H9 (cell line): ENCODE measurements around the gene PTPRK. TPM values are rescaled to one million over a fixed set of nuclear protein-coding genes. Genes with fewer than 3 reads are reported as not detected.

Source experiments
- DNase-seq: peaks from one replicate; pipeline ENCODE4 v3.0.0-alpha.2; 2017
- H2AFZ ChIP-seq: one replicate; pipeline ENCODE4 v1.6.1; 2013; ENCODE audit warnings: mild to moderate bottlenecking, low read length, control low read depth, moderate library complexity
- H2AK5ac ChIP-seq: 2 replicates; pipeline ENCODE4 v1.6.1; 2013; ENCODE audit warnings: low read length, control low read depth, mixed read lengths; ENCODE audit not compliant: insufficient read length
- H2BK120ac ChIP-seq: one replicate; pipeline ENCODE4 v1.6.1; 2013; ENCODE audit warnings: low read depth, mild to moderate bottlenecking, low read length, control low read depth, inconsistent platforms; ENCODE audit not compliant: poor library complexity, severe bottlenecking
- H2BK12ac ChIP-seq: 2 replicates; pipeline ENCODE4 v1.6.1; 2013; ENCODE audit warnings: low read length, control low read depth, mixed read lengths, low read depth; ENCODE audit not compliant: insufficient read length
- H2BK15ac ChIP-seq: 2 replicates; pipeline ENCODE4 v1.6.1; 2013; ENCODE audit warnings: low read depth, low read length, control low read depth
- H2BK20ac ChIP-seq: one replicate; pipeline ENCODE4 v1.6.1; 2013; ENCODE audit warnings: low read depth, mild to moderate bottlenecking, low read length, control low read depth, inconsistent platforms; ENCODE audit not compliant: poor library complexity, severe bottlenecking
- H2BK5ac ChIP-seq: 2 replicates; pipeline ENCODE4 v1.6.1; 2013; ENCODE audit warnings: low read length, control low read depth, mixed read lengths; ENCODE audit not compliant: insufficient read length
- H3K14ac ChIP-seq: 2 replicates; pipeline ENCODE4 v1.6.1; 2013; ENCODE audit warnings: low read length, control low read depth; ENCODE audit not compliant: insufficient read depth
- H3K18ac ChIP-seq: 2 replicates; pipeline ENCODE4 v1.6.1; 2013; ENCODE audit warnings: low read depth, mild to moderate bottlenecking, mixed read lengths, low read length, control low read depth; ENCODE audit not compliant: insufficient read length
- H3K23ac ChIP-seq: 2 replicates; pipeline ENCODE4 v1.6.1; 2013; ENCODE audit warnings: low read length, control low read depth, mixed read lengths, low read depth; ENCODE audit not compliant: insufficient read length
- H3K23me2 ChIP-seq: 2 replicates; pipeline ENCODE4 v1.6.1; 2013; ENCODE audit warnings: low read depth, mild to moderate bottlenecking, mixed read lengths, low read length, control low read depth; ENCODE audit not compliant: insufficient read length, poor library complexity, severe bottlenecking
- H3K27ac ChIP-seq: 2 replicates; pipeline ENCODE4 v1.5.1; 2013; ENCODE audit warnings: low read length, control low read depth, mixed read lengths, low read depth; ENCODE audit not compliant: insufficient read length
- H3K27me3 ChIP-seq: 2 replicates; pipeline ENCODE4 v1.6.1; 2013; ENCODE audit warnings: low read length, control low read depth, inconsistent platforms; ENCODE audit not compliant: insufficient read depth
- H3K4ac ChIP-seq: 2 replicates; pipeline ENCODE4 v1.6.1; 2013; ENCODE audit warnings: low read depth, mild to moderate bottlenecking, control low read depth, inconsistent platforms, low read length, moderate library complexity
- H3K4me1 ChIP-seq: 2 replicates; pipeline ENCODE4 v1.6.1; 2013; ENCODE audit warnings: low read length, control low read depth, inconsistent platforms; ENCODE audit not compliant: insufficient read depth
- H3K4me2 ChIP-seq: 2 replicates; pipeline ENCODE4 v1.6.1; 2013; ENCODE audit warnings: low read length, control low read depth, mixed read lengths; ENCODE audit not compliant: insufficient read length, insufficient read depth
- H3K56ac ChIP-seq: 2 replicates; pipeline ENCODE4 v1.6.1; 2013; ENCODE audit warnings: low read depth, mild to moderate bottlenecking, mixed read lengths, low read length, control low read depth; ENCODE audit not compliant: insufficient read length
- H3K79me1 ChIP-seq: 2 replicates; pipeline ENCODE4 v1.6.1; 2013; ENCODE audit warnings: low read depth, mild to moderate bottlenecking, moderate library complexity, low read length, control low read depth, inconsistent platforms; ENCODE audit not compliant: insufficient read depth, poor library complexity, severe bottlenecking
- H3K79me2 ChIP-seq: 2 replicates; pipeline ENCODE4 v1.6.1; 2013; ENCODE audit warnings: low read length, control low read depth, inconsistent platforms; ENCODE audit not compliant: insufficient read depth
- H3K9ac ChIP-seq: 2 replicates; pipeline ENCODE4 v1.6.1; 2013; ENCODE audit warnings: low read length, control low read depth, mixed read lengths; ENCODE audit not compliant: insufficient read length; ENCODE audit errors: extremely low read depth
- H3K9me3 ChIP-seq: one replicate; pipeline ENCODE4 v1.6.1; 2013; ENCODE audit warnings: low read depth, low read length, inconsistent platforms; ENCODE audit not compliant: control insufficient read depth
- H3T11ph ChIP-seq: one replicate; pipeline ENCODE4 v1.6.1; 2013; ENCODE audit warnings: mild to moderate bottlenecking, low read length, control low read depth, inconsistent platforms
- H4K20me1 ChIP-seq: one replicate; pipeline ENCODE4 v1.6.1; 2013; ENCODE audit not compliant: control insufficient read depth, insufficient read length, insufficient read depth
- H4K5ac ChIP-seq: 2 replicates; pipeline ENCODE4 v1.6.1; 2013; ENCODE audit warnings: low read depth, mild to moderate bottlenecking, mixed read lengths, low read length, control low read depth; ENCODE audit not compliant: insufficient read length
- H4K8ac ChIP-seq: replicated peaks from 2 replicates; pipeline ENCODE4 v1.6.1; 2013; ENCODE audit warnings: low read length, control low read depth, mixed read lengths, low read depth; ENCODE audit not compliant: insufficient read length
- H4K91ac ChIP-seq: 2 replicates; pipeline ENCODE4 v1.6.1; 2013; ENCODE audit warnings: low read depth, mild to moderate bottlenecking, moderate library complexity, mixed read lengths, low read length, control low read depth; ENCODE audit not compliant: insufficient read length
- H3K27ac Mint-ChIP-seq, 3 experiments: 2 replicates in 2 of 3; 3 replicates in 1 of 3; pipeline ENCODE4 v1.8.0; 2020 to 2021; ENCODE audit warnings: mixed read lengths in 3 of 3, mild to moderate bottlenecking in 1 of 3, moderate library complexity in 1 of 3
- H3K27me3 Mint-ChIP-seq: 2 replicates; pipeline ENCODE4 v1.8.0; 2021; ENCODE audit warnings: low read depth, mild to moderate bottlenecking, moderate library complexity, mixed read lengths
- H3K36me3 Mint-ChIP-seq, 3 experiments: 2 replicates in 2 of 3; 3 replicates in 1 of 3; pipeline ENCODE4 v1.8.0; 2020 to 2021; ENCODE audit warnings: low read depth in 3 of 3, mixed read lengths in 3 of 3; ENCODE audit not compliant: insufficient read depth in 1 of 3
- H3K4me1 Mint-ChIP-seq, 2 experiments: 2 replicates each; pipeline ENCODE4 v1.8.0; 2020; ENCODE audit warnings: mixed read lengths in 2 of 2
- H3K4me3 Mint-ChIP-seq, 2 experiments: 2 replicates in 1 of 2; 3 replicates in 1 of 2; pipeline ENCODE4 v1.8.0; 2020 to 2021; ENCODE audit warnings: mild to moderate bottlenecking in 2 of 2, mixed read lengths in 2 of 2, moderate library complexity in 1 of 2
- H3K9me3 Mint-ChIP-seq, 2 experiments: 2 replicates in 1 of 2; 3 replicates in 1 of 2; pipeline ENCODE4 v1.8.0; 2020; ENCODE audit warnings: mild to moderate bottlenecking in 2 of 2, mixed read lengths in 2 of 2, moderate library complexity in 1 of 2
- WGBS: extraction: QIAGEN DNeasy Blood & Tissue Kit; methylation state at CpG from one replicate; pipeline ENCODE4 v1.1.7; 2013; ENCODE audit warnings: missing lambda C conversion rate, low lambda C conversion rate, mixed read lengths; ENCODE audit not compliant: insufficient read length; ENCODE audit errors: extremely low coverage; 5-methylcytosine and 5-hydroxymethylcytosine counted together
- total RNA-seq: library from RNA; stranded (reverse); gene quantifications from 2 replicates; pipeline ENCODE4 v1.2.1, GENCODE V29; 2021
- TF ChIP-seq, protein P1 (sequence below): fragments of 200-600 bp; sonication (generic); conservative IDR thresholded peaks from 3 replicates; pipeline ENCODE4 v1.8.0; 2021; ENCODE audit warnings: antibody characterized with exemption, mild to moderate bottlenecking

Gene PTPRK
- total RNA-seq, 1 experiment from 2014 or later: 47.9 TPM

DNA sequence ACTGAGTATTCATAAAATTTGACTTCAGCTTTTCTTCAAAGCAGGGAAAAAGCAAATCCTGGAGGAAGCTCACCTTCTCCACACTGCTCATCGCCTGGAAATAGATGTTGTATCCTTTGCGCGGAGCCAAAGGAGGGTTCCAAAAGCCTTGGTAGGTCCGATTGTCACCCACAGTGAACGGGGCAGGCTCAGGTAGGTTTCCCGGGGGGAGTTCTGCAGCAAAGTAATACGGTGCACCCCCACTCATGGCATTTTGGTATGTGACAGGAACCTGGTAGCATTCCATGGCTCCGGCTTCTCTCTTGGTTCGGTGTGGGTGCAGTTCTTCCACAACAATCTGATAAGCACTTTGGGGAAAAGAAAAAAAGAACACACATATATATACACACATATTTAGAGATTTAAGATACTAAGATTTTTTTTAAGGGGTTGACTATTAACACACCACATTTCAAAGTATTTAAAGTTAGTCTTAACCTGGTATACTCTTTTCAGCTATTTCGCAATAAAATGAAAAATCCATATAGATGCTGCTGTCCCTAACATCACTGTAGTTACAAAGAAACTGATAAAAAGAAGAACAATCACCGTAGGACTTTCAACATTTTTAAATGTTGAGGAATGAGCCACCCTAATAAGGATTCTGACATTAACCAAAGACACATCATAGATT, 452.8 kb downstream of the PTPRK start:
- H3K27me3 Mint-ChIP-seq: no peaks in the 10 kb centered on the region
- Histone ChIP-seq H2BK20ac (no peak overlapping the region), H2AK5ac (no peak overlapping the region), H3K27me3 (no peaks in the 10 kb centered on the region), H3K23ac (no peak overlapping the region), H3K4me1 (no peaks in the 10 kb centered on the region; the same call in 1 of the 2 replicates), H4K91ac (no peak overlapping the region), H2AFZ (no peak overlapping the region), H3K56ac (no peak overlapping the region), H3K4me2 (no peak overlapping the region), H3K79me2 (no peaks in the 10 kb centered on the region), H2BK12ac (no peak overlapping the region), H3K23me2 (no peaks in the 10 kb centered on the region), H4K20me1 (no peaks in the 10 kb centered on the region), H3K14ac (no peak overlapping the region), H3K9me3 (no peaks in the 10 kb centered on the region), H3K27ac (no peak overlapping the region), H3K4ac (no peak overlapping the region), H4K8ac (no peak overlapping the region), H4K5ac (no peak overlapping the region), H2BK15ac (no peak overlapping the region), H3K9ac (no peak overlapping the region), H3K79me1 (no peaks in the 10 kb centered on the region), H2BK120ac (no peak overlapping the region), H2BK5ac (no peak overlapping the region), H3T11ph (no peak overlapping the region), H3K18ac (no peak overlapping the region)
- H3K36me3 Mint-ChIP-seq: peaks cover 0 to 9% (median 2%) of the 10 kb centered on the region in 3 experiments; a peak in 2 of 7 replicates
- peak; percentile 17 for DNase-seq
- H3K9me3 Mint-ChIP-seq: no peaks in the 10 kb centered on the region
- TF ChIP-seq, protein P1, sequence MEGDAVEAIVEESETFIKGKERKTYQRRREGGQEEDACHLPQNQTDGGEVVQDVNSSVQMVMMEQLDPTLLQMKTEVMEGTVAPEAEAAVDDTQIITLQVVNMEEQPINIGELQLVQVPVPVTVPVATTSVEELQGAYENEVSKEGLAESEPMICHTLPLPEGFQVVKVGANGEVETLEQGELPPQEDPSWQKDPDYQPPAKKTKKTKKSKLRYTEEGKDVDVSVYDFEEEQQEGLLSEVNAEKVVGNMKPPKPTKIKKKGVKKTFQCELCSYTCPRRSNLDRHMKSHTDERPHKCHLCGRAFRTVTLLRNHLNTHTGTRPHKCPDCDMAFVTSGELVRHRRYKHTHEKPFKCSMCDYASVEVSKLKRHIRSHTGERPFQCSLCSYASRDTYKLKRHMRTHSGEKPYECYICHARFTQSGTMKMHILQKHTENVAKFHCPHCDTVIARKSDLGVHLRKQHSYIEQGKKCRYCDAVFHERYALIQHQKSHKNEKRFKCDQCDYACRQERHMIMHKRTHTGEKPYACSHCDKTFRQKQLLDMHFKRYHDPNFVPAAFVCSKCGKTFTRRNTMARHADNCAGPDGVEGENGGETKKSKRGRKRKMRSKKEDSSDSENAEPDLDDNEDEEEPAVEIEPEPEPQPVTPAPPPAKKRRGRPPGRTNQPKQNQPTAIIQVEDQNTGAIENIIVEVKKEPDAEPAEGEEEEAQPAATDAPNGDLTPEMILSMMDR: no peak
- no CpG with 5 or more reads among the region's 11 CpGs for WGBS
- no peak overlapping the region for H3K4me3 Mint-ChIP-seq
- peaks cover 23 to 32% of the 10 kb centered on the region in 2 experiments for H3K4me1 Mint-ChIP-seq
- peak overlapping the region; percentile 58 to 92 (median 79); a peak in 6 of 7 replicates for H3K27ac Mint-ChIP-seq
